G401.6 (cell line): ENCODE data around the gene STK38L.
"Not testable (repeated sequence)": the region's sequence is repeated elsewhere in the genome, so short reads cannot be mapped to it uniquely, and the experiment has no call there.

Source experiments
- FAIRE-seq: peaks from 2 replicates; lab custom pipeline; 2012; peaks lifted over from hg19 to GRCh38; lab: Jason Lieb, UNC

STK38L gene

GRCh38 chr12:27229367-27229766 lies 14.7 kb upstream of the STK38L start:
- FAIRE-seq = no peak

DNA sequence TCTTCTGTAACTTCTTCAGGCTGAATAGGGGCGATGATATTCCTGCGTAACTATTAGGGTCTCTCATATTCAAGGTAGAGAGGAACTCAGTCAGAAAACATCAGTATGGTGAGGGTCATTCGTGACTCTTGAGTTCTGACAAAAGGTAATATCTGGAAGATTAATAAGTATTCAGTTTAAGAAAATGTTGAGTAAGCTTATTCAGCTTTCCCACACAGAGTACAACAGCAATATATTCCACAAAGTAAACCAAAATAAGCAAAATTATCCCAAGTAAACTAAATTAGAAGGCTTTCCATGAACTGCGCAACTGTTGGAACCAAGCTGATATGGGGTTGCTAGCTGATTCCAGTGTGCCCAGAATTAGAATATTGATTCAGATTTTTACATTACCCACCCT lies 12.7 kb upstream of the STK38L start:
- FAIRE-seq = not testable (repeated sequence)

- no peak for FAIRE-seq
Measured at GRCh38 chr12:27233814-27234213, 10.3 kb upstream of the STK38L start.

- FAIRE-seq = no peak
Measured at GRCh38 chr12:27236498-27236897, 7.6 kb upstream of the STK38L start.

DNA sequence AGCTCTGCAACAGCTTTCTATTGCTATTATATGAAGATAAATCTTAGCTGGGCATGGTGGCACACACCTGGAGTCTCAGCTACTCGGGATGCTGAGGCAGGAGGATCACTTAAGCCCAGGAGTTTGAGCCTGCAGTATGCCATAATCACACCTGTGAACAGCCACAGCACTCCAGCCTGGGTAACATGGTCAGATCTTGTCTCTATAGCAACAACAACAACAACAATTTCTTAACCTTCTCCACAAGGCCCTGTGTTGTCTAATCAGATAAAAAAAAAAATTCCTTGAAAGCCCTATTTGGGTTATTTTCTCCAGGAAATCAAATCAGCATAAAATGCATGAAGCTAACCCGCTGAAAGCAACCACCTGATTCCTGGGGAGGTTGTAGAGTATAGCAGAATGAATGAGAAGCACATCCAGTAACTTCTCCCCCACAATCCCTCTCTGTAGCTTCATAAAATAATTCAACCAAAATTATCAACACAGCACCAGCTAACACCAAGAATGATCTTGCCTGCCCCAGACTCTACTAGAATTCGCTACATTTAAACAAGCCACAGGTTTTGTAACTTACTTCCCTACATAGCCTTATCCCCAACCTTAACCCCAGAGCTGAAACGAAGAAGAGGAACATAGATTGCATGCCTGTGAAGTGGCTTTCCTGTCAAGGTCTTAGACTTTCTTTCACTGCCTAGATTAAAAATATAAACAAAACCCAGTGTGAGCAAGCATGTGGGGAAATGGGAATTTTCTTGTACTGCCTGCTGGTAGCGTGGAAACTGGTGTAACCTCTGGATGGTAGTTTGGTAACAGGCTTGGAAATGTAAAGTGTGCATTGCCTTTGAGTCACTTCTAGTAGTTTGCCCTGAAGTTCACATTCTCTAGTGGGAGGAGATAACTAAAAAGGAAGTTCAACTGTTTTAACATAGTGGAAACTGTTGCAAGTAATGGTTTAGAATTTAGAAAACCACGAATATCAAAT lies 6.0 kb upstream of the STK38L start:
- no peak for FAIRE-seq

GRCh38 chr12:27243006-27243405 lies 1.1 kb upstream of the STK38L start:
- no peak for FAIRE-seq

GRCh38 chr12:27244689-27245488 lies 803 bp downstream of the STK38L start:
- no peak for FAIRE-seq

DNA sequence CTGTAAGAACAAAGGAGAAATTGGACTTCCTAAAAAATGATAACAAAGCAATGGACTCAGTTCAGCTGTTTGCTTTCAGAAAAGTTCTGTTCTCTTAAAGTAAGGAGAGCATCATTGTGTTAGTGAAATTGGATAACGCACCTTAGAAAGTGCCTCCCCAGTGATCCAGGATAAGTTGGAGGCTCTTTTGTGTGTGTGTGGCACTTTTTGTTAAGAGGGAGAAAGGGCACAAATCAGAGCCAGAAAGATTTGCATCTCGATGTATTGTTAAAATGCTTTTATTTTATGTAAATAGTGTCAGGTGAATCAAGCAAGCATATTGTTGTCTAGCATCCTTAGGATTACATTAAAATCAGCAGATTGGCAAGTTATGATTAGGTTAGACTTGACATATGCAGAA lies 2.1 kb downstream of the STK38L start:
- FAIRE-seq = no peak

DNA sequence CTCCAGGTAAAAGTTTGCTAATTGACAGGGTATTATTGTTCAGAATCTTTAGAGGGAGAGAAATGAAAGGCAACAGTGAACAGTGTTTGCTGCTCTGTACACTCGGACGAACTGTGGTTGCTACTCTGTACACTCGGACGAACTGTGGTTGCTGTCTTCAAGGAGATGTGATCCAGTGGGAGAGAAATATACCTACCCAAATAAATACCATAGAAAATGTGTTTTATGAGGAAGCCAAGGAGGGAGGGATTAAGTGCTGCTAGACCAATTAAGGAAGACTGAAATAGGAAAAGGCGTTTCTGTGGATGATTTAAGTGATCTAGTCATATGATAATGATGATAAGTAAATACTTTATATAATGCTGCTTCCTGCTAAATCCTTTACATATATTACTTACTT lies 2.7 kb downstream of the STK38L start:
- FAIRE-seq = no peak

DNA sequence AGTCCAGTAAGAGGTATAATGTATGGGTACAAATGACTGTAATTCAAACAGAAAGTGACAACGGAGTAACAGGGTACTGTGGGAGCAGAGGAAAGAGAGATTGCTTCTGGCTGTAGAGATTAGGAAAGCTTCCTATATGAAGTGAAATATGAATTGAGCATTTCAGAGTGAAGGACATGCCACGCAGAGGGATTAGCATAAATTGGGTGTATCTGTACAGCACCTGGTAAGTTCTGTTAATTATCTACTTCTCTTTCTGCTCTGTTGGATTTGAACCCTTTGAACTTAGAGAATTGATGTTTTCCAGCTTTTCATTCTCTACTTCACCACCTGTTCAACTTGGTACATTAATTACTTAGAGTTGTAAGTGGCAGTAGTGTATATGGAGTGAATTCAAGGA lies 8.8 kb downstream of the STK38L start:
- no peak for FAIRE-seq

GRCh38 chr12:27253347-27253746 lies 9.3 kb downstream of the STK38L start:
- no peak for FAIRE-seq

DNA sequence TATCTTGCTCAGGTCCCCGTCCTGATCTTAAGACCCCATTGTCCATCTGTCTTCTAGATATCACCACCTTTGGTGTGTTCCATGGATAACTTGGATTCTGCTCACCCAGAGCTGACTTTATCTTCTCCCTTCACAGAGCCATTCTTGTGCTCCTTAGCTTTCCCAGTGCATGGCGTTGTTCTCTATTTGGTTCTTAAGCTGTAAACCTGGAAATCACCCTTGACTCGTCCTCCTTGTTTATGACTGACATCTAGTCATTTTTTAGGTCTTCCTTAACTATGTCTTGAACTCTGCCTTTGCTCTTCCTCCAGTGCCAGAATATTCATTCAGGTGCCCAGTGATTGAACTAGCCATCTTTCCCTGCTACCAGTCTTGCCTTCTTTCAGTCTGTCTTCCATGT lies 11.7 kb downstream of the STK38L start:
- FAIRE-seq = no peak

- no peak for FAIRE-seq
Measured at GRCh38 chr12:27257104-27257843, 13.2 kb downstream of the STK38L start.

- no peak for FAIRE-seq
Measured at GRCh38 chr12:27260746-27261145, 16.7 kb downstream of the STK38L start.

DNA sequence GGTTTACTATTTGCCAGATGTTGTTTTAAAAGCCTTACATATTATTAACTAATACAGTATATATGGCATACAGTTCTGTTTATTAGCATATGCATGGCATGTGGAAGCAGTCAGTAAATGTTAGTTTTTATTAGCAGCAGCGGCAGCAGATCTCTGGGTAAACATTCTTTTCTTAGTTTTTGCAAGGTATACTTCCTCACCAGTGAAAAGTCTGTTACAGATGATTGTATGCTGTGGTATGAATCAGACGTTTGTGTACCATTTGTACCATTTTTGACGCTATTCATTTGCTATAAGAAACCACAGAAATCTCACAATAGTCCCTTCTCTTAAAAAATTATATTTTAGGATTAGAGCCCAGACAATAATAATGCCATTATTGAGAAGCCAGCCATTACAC lies 17.8 kb downstream of the STK38L start:
- FAIRE-seq = no peak

- FAIRE-seq = no peak
Measured at GRCh38 chr12:27270148-27270547, 26.1 kb downstream of the STK38L start.

GRCh38 chr12:27271206-27271605 lies 27.1 kb downstream of the STK38L start:
- no peak for FAIRE-seq

- FAIRE-seq = no peak
Measured at GRCh38 chr12:27272373-27273028, 28.4 kb downstream of the STK38L start.

GRCh38 chr12:27273114-27273513 lies 29.0 kb downstream of the STK38L start:
- no peak for FAIRE-seq

GRCh38 chr12:27274706-27275105 lies 30.6 kb downstream of the STK38L start:
- no peak for FAIRE-seq

DNA sequence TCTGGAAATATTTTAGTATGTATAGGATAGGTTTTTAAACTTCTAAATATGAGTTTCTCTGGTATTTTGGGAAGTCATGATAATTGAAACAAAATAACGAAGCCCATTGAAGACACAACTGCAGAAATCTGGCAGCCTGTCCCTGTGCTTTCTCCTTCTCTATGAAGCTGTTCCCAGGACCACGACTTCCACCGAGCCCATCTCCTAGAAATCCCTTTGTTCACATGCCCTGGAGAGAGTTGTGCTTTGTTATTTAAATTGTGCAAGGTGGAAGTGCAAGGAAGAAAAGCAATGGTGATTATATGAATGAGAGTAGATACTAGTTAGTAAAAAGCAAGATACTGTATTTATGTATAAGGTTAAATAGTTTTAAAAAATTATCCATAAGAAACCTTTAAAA lies 32.2 kb downstream of the STK38L start:
- no peak for FAIRE-seq

GRCh38 chr12:27277846-27278260 lies 33.8 kb downstream of the STK38L start:
- no peak for FAIRE-seq
